Fibroblast of lung (primary cell): ENCODE measurements around the gene FAT4. TPM values are rescaled to one million over a fixed set of nuclear protein-coding genes. Genes with fewer than 3 reads are reported as not detected.
A peak's percentile ranks its signal among the peaks of the same experiment; 100 is the strongest.

Source experiments
- DNase-seq, 2 donors: peaks; one replicate each; pipeline versions ENCODE4 v3.0.0 to v3.0.0-alpha.2; 2010; ENCODE audit warnings: low read depth in 2 of 2
- H2AFZ ChIP-seq: 2 replicates; pipeline ENCODE4 v1.5.1; 2012; ENCODE audit warnings: low read length, control low read depth, inconsistent platforms
- H3K27ac ChIP-seq: 2 replicates; pipeline ENCODE4 v1.5.1; 2011; ENCODE audit warnings: low read length, control low read depth; ENCODE audit not compliant: insufficient read depth
- H3K27me3 ChIP-seq: 2 replicates; pipeline ENCODE4 v1.5.1; 2011; ENCODE audit warnings: mild to moderate bottlenecking, low read length; ENCODE audit not compliant: control insufficient read depth, insufficient read depth
- H3K36me3 ChIP-seq: 2 replicates; pipeline ENCODE4 v1.5.1; 2011; ENCODE audit warnings: low read length; ENCODE audit not compliant: control insufficient read depth, insufficient read depth
- H3K4me1 ChIP-seq: 2 replicates; pipeline ENCODE4 v1.5.1; 2011; ENCODE audit warnings: low read length; ENCODE audit not compliant: control insufficient read depth, insufficient read depth; ENCODE audit errors: extremely low read depth
- H3K4me2 ChIP-seq: 2 replicates; pipeline ENCODE4 v1.5.1; 2011; ENCODE audit warnings: low read length, control low read depth; ENCODE audit not compliant: insufficient read depth; ENCODE audit errors: extremely low read depth
- H3K4me3 ChIP-seq, 4 experiments: fragments of 200-600 bp in 1 of 4; sonication (generic) in 1 of 4; replicated peaks in 1 of 4; 2 replicates each; pipeline ENCODE4 v1.5.1; 2011 to 2016; ENCODE audit warnings: low read length in 4 of 4, low read depth in 3 of 4, mild to moderate bottlenecking in 3 of 4, control low read depth in 2 of 4, inconsistent platforms in 1 of 4, mixed read lengths in 1 of 4; ENCODE audit not compliant: insufficient read depth in 1 of 4; ENCODE audit errors: control extremely low read depth in 1 of 4
- H3K79me2 ChIP-seq: 2 replicates; pipeline ENCODE4 v1.5.1; 2012; ENCODE audit warnings: mild to moderate bottlenecking, low read length, inconsistent platforms; ENCODE audit not compliant: control insufficient read depth, insufficient read depth
- H3K9ac ChIP-seq: 2 replicates; pipeline ENCODE4 v1.5.1; 2011; ENCODE audit warnings: mild to moderate bottlenecking, low read length, control low read depth; ENCODE audit not compliant: insufficient read depth
- H3K9me3 ChIP-seq: 2 replicates; pipeline ENCODE4 v1.5.1; 2012; ENCODE audit warnings: low read depth, low read length; ENCODE audit not compliant: control insufficient read depth, insufficient read depth
- H4K20me1 ChIP-seq: 2 replicates; pipeline ENCODE4 v1.5.1; 2011; ENCODE audit warnings: low read length; ENCODE audit not compliant: control insufficient read depth, insufficient read depth; ENCODE audit errors: extremely low read depth
- EZH2 ChIP-seq: IDR thresholded peaks from 2 replicates; pipeline ENCODE4 v1.5.1; 2012; ENCODE audit warnings: low read length, control low read depth, mild to moderate bottlenecking; ENCODE audit errors: missing control alignments
- polyA plus RNA-seq, 2 donors: library from polyadenylated mRNA; depleted of rRNA in 1 of 2; stranded (reverse) in 1 of 2; unstranded in 1 of 2; fragments of >200 nt; gene quantifications; 2 replicates each; pipeline ENCODE4 v1.2.1, GENCODE V29; 2011 to 2012; ENCODE audit warnings: missing spikeins in 1 of 2
- total RNA-seq: library from RNA; depleted of rRNA; stranded (reverse); fragments of >200 nt; gene quantifications from 2 replicates; pipeline ENCODE4 v1.2.1, GENCODE V29; 2014
- TF ChIP-seq, protein P1 (sequence below), 2 donors: IDR thresholded peaks in 1 of 2; conservative IDR thresholded peaks in 1 of 2; 1 replicate in 1 of 2; 2 replicates in 1 of 2; pipeline ENCODE4 v1.5.1; 2011 to 2012; ENCODE audit warnings: low read length in 2 of 2, control low read depth in 1 of 2, inconsistent platforms in 1 of 2, low read depth in 1 of 2, mild to moderate bottlenecking in 1 of 2

The FAT4 gene
- total and polyA plus RNA-seq, 2 donors (not counting 1 experiment from before 2014, with no cell fraction given) = 10.8 to 17.8 TPM

DNA sequence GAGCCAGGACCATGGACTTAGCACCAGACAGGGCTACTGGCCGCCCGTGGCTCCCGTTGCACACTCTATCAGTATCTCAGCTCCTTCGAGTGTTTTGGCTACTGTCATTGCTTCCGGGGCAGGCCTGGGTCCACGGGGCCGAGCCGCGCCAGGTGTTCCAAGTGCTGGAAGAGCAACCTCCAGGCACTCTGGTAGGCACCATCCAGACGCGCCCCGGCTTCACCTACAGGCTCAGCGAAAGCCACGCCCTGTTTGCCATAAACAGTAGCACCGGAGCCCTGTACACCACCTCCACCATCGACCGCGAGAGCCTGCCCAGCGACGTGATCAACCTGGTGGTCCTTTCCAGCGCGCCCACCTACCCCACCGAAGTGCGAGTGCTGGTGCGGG is 1.6 kb downstream of the FAT4 start:
- H3K4me3 ChIP-seq = peak overlapping the region; percentile 91 to 97 (median 92)
- H3K4me1 ChIP-seq = peaks cover 6% of the 10 kb centered on the region
- H4K20me1 ChIP-seq = no peaks in the 10 kb centered on the region
- H3K36me3 ChIP-seq = peaks cover 2% of the 10 kb centered on the region
- peak overlapping the region; percentile 74 for H2AFZ ChIP-seq
- no peak for DNase-seq
- peaks cover 17% of the 10 kb centered on the region for H3K79me2 ChIP-seq
- peak overlapping the region; percentile 90 for H3K4me2 ChIP-seq
- no peaks in the 10 kb centered on the region for H3K9me3 ChIP-seq
- TF ChIP-seq EZH2 = no peak
- TF ChIP-seq, protein P1, sequence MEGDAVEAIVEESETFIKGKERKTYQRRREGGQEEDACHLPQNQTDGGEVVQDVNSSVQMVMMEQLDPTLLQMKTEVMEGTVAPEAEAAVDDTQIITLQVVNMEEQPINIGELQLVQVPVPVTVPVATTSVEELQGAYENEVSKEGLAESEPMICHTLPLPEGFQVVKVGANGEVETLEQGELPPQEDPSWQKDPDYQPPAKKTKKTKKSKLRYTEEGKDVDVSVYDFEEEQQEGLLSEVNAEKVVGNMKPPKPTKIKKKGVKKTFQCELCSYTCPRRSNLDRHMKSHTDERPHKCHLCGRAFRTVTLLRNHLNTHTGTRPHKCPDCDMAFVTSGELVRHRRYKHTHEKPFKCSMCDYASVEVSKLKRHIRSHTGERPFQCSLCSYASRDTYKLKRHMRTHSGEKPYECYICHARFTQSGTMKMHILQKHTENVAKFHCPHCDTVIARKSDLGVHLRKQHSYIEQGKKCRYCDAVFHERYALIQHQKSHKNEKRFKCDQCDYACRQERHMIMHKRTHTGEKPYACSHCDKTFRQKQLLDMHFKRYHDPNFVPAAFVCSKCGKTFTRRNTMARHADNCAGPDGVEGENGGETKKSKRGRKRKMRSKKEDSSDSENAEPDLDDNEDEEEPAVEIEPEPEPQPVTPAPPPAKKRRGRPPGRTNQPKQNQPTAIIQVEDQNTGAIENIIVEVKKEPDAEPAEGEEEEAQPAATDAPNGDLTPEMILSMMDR (conservative IDR thresholded peaks at IDR 0.05 in 1 of 2, IDR thresholded peaks at IDR 0.05 in 1 of 2; ENCODE audit: low read depth in 1 of 2, low read length in 2 of 2) = no peak
- peak overlapping the region; percentile 38 for H3K9ac ChIP-seq
- H3K27me3 ChIP-seq = no peaks in the 10 kb centered on the region
- peak overlapping the region; percentile 40 for H3K27ac ChIP-seq

DNA sequence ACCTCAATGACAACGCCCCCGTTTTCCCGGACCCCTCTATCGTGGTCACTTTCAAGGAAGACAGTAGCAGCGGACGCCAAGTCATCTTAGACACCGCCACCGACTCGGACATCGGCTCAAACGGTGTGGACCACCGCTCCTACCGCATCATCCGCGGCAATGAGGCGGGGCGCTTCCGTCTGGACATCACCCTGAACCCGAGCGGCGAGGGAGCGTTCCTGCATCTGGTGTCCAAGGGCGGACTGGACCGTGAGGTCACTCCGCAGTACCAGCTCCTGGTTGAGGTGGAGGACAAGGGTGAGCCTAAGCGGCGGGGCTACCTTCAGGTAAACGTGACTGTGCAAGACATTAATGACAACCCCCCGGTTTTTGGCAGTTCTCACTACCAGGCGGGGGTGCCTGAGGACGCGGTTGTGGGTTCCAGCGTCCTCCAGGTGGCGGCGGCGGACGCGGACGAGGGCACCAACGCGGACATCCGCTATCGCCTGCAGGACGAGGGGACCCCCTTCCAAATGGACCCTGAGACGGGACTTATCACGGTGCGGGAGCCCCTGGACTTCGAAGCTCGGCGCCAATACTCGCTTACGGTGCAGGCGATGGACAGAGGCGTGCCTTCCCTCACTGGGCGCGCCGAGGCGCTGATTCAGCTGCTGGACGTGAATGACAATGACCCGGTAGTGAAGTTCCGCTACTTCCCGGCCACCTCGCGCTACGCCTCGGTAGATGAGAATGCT is 2.2 kb downstream of the FAT4 start:
- DNase-seq = peak; percentile 42 to 54
- no peaks in the 10 kb centered on the region for H4K20me1 ChIP-seq
- H3K36me3 ChIP-seq = peaks cover 2% of the 10 kb centered on the region
- TF ChIP-seq, protein P1 (conservative IDR thresholded peaks at IDR 0.05 in 1 of 2, IDR thresholded peaks at IDR 0.05 in 1 of 2; ENCODE audit: low read depth in 1 of 2, low read length in 2 of 2) = peak in 1 of 2 donors; percentile 19
- TF ChIP-seq EZH2 = no peak
- H3K4me1 ChIP-seq = peaks cover 6% of the 10 kb centered on the region
- H3K9me3 ChIP-seq = no peaks in the 10 kb centered on the region
- H3K4me3 ChIP-seq = peak overlapping the region; percentile 91 to 97 (median 92)
- no peaks in the 10 kb centered on the region for H3K27me3 ChIP-seq
- peak overlapping the region; percentile 38 for H3K9ac ChIP-seq
- H3K79me2 ChIP-seq = peaks cover 17% of the 10 kb centered on the region
- H3K27ac ChIP-seq = peak overlapping the region; percentile 40
- peak overlapping the region; percentile 90 for H3K4me2 ChIP-seq
- H2AFZ ChIP-seq = peak overlapping the region; percentile 74

DNA sequence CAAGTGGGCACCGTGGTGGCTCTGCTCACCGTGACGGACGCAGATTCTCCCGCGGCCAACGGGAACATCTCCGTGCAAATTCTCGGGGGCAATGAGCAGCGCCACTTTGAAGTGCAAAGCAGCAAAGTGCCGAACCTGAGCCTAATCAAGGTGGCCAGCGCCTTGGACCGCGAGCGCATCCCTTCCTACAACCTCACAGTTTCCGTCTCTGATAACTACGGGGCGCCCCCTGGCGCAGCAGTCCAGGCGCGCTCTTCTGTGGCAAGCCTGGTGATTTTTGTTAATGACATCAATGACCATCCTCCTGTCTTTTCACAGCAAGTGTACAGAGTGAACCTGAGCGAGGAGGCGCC is 2.7 kb downstream of the FAT4 start:
- Histone ChIP-seq H3K9me3 (no peaks in the 10 kb centered on the region), H3K27ac (peak overlapping the region; percentile 40), H2AFZ (peak overlapping the region; percentile 74), H3K36me3 (peaks cover 2% of the 10 kb centered on the region), H3K27me3 (no peaks in the 10 kb centered on the region), H4K20me1 (no peaks in the 10 kb centered on the region), H3K4me2 (peak overlapping the region; percentile 90), H3K9ac (no peak overlapping the region), H3K4me1 (peaks cover 6% of the 10 kb centered on the region), H3K79me2 (peaks cover 17% of the 10 kb centered on the region), H3K4me3 (peak overlapping the region; percentile 91 to 97 (median 92))
- no peak for TF ChIP-seq EZH2
- TF ChIP-seq, protein P1 (conservative IDR thresholded peaks at IDR 0.05 in 1 of 2, IDR thresholded peaks at IDR 0.05 in 1 of 2; ENCODE audit: low read depth in 1 of 2, low read length in 2 of 2) = peak; percentile 64 to 76
- DNase-seq = peak; percentile 55 to 63
